Effector CD4-positive, alpha-beta T cell (primary cell): ENCODE measurements around the gene LRRC1.

Experiments
- DNase-seq: peaks from one replicate; pipeline ENCODE4 v3.0.0-alpha.2; 2020

Gene LRRC1

DNA sequence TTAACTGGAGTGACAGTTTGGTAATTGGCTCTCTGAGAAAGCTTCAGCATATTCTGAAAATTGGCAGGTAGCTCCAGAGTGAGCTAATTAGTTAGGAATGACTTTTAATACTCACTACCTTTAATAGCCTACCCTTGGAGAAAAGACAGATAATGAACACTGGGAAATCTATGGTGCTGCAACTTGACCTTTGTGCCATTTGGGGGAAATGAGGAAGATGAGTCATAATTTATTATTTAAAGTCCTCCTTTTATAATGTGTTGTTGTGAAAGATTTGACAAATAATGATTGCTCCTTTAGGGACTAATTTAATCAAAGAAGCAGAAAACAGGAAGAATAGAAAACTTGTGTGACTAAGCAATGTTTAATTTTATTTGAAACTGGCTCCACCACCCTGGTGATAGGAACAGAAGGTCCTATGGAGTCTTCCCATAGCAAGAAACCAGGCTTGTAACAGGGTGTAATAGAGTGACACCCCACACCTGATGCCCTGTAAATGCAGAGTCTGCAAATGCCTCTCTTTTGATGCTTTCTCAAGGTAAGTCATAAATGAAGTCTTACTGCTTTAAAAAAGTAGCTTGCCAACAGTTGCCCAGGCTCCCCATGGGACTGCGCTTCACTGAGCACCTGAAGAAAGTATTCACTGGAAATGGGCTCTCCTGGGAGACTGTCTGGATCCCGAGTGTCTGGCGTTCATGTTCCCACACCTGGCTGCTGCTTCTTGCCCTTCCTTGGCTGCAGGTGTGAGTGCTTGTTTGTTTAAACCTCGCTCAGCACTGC lies 134.4 kb downstream of the LRRC1 start:
- no peak for DNase-seq

DNA sequence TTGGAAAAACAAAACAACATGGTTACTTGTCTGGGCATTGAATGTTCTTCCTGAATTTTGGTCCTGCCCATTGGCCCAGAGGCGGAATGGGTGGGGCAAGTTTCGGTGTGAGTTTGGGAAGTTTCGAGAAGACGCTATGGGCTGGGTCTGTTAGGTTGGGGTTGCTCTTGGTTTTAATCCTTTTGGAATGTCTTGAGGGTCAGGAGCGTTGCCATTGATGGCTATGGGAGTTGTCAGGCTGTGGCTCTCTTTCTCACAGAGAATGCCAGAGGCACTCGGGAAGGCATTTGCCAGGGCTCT lies 135.0 kb downstream of the LRRC1 start:
- DNase-seq: no peak

DNA sequence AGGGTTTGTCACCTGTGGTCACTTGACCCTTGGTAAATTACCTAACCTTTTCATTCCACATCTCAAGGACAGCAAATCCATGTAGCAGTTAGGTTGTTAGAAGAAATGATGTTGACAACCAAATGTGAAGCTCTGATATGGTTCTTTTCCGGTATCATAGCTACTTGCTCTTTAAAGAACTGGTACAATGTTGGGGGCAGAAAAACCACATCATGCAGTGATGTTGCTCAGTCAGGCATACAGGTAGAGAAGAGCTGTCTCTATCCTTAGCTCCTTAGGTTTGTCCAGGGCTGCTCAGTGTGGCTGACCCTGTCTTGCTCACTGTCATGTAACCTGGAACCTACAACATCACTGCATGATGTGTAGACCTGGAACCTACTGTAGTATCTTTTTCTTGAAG lies 135.5 kb downstream of the LRRC1 start:
- DNase-seq: no peak

DNA sequence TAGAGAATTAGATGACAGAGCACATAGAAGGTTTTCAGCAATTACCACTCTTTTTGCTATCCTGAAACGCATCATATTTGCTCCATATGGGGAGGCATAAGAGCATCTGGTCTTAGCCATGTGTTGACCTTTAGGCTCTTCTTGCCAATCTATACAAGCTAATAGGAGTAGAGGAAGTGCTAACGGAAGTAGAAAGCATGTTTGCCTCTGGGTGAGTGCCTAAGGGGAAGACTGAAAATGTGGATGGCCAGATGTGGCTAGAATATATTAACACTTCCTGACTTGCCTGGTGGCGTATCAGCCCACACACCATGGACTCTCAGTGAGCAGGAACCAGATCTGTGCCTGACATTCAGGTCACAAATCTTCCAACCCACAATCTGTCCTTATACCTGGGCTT lies 136.3 kb downstream of the LRRC1 start:
- DNase-seq: no peak

DNA sequence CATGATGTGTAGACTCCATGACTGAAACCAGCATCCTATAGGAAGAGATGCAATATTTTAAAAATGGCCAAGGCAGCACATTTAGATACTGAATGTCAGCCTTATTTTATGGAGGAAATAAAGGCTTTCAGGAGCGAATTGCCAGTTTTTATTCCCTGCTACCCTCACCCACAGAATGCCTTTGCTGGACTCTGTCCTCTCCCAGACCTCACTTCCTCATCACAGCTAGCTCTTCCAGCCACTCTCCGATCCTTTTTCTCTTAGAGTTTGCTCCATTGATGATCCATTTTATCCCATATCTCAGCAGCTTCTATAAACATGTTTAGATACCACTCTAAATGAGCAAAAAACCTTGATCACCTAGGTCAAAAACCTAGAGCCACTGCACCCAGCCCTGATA lies 137.7 kb downstream of the LRRC1 start:
- DNase-seq: no peak

DNA sequence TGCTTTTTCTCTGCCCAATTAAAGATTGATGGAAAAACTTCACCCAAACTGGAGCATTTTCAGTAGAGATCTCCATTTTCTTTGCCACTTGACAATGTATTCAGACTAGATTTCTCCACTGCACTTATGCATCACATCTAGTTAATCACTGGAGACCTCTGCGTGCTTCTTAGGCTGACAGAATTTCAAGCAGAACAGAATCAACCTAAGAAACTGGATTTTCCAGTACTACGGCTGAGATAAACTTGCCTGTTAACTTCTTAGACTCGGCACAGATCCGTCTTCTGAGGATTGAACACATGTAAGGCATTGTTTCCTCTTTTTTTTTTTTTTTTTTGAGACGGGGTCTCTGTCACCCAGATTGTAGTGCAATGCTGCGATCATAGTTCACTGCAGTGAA lies 139.2 kb downstream of the LRRC1 start:
- no peak for DNase-seq

DNA sequence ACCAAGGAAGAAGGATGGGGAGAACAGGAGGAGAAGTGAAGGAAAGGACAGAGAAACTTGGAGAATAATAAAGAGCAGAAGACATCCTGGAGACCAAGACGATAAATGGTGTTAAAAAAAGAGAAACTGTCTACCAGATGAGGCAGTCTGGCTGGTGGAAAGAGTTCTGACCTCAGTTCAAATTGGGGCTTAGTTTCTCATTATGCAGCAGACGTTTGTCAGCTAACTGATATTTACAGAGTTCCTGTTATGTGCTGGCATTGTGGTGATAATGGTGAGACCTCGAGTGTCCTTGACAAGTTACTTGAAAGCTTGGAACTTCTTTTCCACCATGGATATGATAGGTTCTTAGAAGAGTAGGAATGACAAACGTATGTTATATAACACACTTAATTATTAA lies 142.7 kb downstream of the LRRC1 start:
- no peak for DNase-seq

DNA sequence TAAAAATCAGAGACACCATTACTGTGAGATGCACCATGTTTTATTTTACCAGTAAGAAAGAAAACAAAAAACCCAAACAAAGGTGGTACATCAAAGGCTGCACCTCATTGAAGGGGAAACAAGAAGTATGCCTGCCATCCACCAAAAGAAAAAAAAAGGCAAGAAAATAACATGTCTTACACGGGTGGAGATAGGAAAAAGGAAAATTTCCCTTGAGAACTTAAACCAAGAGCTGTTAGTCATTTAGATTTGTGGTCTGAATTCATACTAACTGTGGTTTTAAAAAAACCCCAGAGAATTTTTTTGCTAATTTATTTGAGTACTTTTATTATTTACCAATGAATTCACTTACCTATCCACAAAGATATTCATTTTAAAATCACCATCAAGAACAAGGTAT lies 144.0 kb downstream of the LRRC1 start:
- no peak for DNase-seq

DNA sequence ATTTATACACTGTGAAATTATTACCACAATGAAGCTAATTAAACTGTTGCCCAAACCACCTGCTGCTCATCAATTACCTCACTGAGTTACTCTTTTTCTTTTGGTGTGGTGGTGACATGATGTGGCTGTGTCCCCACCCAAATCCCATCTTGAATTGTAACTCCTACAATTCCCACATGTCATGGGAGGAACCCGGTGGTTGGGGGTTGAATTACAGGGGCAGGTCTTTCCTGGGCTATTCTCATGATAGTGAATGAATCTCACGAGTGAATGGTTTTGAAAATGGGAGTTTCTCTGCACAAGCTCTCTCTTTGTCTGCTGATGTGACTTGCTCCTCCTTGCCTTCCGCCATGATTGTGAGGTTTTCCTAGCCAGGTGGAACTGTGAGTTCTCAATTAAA lies 145.0 kb downstream of the LRRC1 start:
- DNase-seq: no peak

DNA sequence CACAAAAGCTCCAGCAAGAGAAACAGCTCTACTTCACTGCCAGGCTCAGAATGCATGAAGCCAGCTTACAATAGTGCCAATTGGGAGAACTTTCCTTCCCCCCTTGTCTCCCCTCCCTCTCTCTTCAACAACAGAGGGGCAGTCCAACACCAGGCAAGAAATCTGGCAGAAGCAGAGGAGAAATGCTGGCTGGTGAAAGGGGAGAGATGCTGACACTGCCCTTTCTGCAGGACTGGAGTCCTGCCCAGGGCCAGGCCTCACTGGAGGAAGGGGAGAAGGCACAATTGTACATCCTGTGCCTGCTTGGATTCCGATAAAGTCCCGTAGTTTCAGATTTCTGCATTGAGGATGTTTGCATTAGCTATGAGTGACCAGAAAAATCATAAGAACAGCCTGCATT lies 148.6 kb downstream of the LRRC1 start:
- DNase-seq: no peak

DNA sequence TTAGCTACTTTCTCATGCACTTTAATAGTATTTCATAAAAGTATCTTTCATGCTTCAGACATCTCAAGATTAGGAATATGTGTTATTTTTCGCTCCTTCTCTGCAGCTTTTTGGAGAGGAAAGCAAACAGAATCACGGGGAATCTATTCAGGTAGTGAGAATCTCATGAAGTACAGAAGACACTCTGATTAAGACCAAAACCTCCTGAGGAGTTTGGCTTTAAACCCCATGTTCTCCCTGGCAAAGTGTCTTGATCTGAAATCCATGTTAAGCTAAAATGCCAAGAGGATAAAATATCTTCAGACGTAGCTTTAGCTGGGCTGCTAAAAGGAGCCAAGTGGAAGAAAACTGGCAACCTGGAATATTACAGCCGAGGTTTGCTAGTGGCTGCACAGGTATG lies 149.3 kb downstream of the LRRC1 start:
- no peak for DNase-seq

DNA sequence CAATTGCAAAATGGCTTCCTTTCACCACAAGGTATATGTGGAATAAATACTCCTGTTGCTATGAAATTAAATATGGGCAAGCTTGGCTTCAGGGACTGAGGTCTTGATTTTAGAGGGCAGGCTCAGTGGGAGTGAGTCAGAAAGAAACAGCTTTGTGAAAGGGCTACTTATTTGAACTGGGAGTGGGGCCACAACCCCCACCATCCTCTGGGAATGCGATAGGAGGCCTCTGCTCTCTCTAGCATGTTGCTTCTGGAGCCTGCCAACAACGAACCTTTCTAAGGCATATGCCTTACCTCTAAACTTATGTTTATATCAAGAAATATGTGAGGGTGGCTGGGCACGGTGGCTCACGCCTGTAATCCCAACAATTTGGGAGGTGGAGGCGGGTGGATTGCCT lies 149.7 kb downstream of the LRRC1 start:
- no peak for DNase-seq

DNA sequence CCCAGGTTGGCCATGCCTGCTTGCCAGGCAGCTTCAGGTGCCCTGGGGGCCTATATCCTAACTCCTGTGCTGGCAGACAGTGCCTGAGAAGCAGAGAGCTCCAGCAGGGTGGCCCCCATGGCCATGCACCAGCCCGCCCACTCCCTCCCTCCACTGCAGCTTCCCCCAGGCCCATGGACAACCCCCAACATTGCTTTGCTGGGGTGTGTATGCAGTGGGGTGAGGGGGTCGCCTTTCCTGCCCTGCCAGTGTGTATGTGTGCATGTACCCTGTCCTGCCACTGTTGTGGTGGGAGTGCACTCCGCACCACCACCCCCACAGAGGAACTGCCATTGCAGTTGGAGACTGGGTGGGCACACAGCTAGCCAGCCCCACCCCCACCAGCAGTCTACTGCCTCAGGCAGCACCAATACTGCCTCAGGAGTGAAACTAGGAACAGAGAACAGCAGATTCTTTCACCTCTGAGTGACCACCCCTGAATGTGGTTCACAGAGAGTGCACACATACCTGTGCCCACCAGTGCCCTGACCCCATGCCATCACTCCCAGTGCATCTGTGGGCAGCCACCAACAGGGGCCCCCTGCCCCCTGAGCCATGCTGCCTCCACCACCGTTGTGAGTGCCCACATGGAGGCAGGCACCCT lies 151.1 kb downstream of the LRRC1 start:
- no peak for DNase-seq

DNA sequence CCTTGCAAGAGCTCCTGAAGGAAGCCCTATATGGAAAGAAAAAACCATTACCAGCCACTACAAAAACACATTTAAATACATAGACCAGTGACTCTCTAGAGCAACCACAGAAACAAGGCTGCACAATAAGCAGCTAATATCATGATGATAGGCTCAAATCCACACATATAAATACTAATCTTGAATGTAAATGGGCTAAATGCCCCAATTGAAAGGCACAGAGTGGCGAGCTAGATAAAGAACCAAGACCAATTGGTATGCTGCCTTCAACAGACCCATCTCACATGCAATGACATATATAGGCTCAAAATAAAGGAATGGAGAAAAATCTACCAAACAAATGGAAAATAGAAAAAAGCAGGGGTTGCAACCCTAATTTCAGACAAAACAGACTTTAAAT lies 153.0 kb downstream of the LRRC1 start:
- no peak for DNase-seq

DNA sequence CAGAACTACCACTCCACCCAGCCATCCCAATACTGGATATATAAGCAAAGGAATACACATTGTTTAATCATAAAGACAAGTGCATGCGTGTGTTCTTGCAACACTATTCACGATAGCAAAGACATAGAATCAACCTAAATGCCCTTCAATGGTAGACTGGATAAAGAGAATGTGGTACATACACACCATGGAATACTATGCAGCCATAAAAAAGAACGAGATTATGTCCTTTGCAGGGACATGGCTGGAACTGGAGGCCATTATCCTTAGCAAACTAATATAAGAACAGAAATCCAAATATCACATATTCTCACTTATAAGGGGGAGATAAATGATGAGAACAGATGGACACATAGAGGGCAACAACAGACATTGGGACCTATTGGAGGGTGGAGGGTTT lies 156.6 kb downstream of the LRRC1 start:
- DNase-seq: no peak

DNA sequence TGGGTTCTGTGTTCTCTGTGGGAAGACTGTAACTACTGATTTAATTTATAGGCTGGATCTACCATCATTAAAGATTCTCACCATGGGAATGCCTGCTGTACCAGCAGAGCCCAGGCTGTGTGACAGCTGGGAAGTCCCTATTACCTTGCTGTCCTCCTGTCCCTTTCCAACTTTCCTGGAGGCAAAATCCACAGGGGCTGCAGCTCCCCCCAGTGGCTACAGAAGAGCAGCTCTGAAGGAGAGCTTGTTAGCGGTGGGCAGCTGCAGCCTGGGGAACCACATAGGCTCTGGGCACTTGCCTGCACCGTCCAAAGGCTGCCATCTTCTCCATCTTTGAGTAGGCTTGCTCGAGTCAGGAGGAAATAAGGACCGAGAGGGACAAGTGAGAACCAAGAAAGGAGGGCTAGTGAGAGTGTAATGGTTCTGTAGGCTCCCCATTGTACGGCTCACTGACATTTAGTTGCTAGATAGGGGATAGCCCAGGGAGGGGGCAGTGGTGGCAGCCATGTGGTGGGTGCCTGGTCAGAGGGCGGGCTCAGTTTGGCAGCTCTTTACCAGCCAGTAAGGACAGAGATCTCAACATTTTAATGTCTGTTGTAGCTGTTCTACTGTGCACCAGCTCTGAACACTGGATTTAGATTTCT lies 161.4 kb downstream of the LRRC1 start:
- no peak for DNase-seq

DNA sequence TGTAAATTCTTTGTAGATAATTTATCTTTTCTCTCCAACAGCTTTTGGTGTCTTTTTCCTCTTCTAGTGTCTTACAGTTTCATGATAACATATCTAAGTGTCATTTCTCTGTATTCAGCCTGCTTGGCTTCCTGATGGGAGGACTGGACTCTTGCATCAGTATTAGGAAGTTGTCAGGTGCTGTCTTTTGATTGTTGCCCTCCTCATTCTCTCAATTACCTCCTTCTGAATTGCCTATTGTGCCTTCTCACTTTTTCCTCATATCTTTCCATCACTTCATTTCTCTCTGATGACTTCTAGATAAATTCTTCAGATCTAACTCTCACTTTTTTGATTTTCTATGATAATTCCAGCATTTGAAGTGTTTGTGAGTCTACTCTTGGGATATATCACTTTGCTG lies 162.0 kb downstream of the LRRC1 start:
- no peak for DNase-seq

DNA sequence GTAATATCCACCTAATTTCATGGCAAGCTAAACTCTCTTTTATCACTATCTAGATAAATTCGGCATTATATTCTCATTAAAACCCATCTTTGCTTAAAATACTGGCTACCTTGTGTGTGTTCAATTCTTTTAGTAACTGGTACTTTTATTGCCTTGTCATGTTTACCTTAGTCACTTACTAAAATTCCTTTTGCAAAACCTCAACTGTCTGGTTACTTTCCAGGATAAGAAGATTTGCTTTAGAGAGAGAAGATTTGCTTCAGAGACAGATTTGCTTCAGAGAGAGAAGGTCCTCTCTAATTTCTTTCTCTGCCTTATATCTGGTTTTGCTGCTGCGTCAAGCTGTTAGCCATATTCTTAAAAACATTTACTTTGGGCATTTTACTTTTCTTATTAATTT lies 164.9 kb downstream of the LRRC1 start:
- DNase-seq: no peak

DNA sequence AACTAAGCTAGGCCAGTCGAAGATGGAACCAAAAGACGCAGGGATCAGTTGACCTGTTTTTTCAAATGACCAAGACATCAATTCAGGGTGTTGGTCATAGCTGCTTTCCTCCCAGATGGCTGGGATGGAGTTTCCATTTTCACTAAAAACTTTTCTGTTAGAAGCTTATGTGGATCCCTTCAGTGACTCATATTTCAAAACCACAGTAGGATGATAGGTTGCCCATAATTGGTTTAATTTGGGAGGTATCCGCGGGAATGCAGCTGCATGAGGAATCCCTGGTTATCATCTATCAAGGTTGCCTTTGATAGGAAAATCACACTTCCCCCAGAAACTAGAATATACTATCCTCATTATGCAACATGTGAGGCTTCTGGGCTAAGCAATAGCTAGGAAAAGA lies 165.5 kb downstream of the LRRC1 start:
- DNase-seq: no peak

DNA sequence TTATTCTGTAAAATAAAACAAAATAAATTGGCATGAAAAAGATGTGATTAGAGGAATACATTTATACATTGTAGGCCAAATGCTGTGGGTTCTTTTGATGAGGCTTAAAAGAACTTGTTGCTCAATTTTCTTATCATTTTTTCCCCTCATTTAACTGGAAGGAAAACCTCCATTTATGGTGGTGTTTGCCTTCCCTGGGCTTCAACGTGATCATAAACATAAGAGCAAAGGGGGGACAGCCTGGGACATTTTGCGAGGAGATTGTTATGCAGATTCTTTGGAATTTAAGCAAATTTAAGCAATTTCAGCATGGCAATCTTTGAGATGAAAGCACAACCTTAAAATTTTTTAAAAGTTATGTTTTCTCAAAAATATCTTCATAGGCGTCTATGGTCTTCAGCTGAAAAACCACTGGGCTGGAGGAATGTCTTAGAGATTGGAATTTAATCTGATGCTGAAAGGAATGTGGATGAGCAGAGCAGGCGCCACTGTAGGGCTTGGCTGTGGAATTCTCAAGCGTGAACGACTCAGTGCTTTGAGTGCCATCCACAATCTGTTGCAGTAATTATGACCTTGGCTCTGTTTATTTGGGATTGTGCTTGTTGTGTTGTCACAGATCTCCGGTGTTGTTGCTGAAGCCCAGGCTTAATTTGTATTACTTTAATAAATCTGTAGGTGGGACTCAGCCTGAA lies 167.0 kb downstream of the LRRC1 start:
- no peak for DNase-seq

DNA sequence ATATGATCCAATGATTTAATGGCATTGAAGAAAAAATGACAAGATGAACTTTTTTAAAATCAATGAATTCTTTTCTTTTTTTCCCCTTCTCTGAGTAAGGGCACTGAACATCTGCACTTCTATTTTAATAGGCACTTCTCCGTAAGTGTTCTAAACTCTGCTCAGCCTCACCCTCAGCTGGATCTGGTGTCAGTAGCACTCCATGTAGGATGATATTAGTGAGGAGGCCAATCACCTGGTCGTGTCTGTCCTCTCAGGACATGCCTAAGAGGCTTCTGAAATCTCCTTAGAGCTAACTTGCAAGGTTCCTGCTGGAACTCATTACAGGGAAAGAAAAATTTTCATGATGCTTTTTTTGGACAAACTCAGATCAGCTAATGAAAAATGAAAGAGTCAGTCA lies 167.8 kb downstream of the LRRC1 start:
- no peak for DNase-seq

DNA sequence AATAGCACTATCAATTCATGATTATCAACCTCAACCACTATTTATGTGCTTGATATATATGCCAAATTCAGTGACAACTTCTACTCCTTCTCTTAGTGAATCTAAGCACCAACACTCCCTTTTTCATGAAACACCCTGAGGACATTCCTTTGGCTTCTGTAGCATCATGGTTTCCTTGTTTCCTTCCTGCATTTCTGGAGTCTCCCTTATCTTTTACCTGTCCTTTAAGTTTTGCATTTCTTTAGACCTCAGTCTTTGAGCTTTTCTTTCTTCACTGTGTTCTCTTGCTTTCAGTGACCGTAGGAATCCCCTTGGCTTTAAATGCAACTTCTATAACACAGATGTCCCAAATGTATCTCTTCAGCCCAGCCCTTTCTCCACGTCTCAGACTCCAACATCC lies 172.6 kb downstream of the LRRC1 start:
- DNase-seq: no peak
